ENCODE data around the gene SLF2.
"Not testable (repeated sequence)": the region's sequence is repeated elsewhere in the genome, so short reads cannot be mapped to it uniquely, and the experiment has no call there.

SLF2 gene

DNA sequence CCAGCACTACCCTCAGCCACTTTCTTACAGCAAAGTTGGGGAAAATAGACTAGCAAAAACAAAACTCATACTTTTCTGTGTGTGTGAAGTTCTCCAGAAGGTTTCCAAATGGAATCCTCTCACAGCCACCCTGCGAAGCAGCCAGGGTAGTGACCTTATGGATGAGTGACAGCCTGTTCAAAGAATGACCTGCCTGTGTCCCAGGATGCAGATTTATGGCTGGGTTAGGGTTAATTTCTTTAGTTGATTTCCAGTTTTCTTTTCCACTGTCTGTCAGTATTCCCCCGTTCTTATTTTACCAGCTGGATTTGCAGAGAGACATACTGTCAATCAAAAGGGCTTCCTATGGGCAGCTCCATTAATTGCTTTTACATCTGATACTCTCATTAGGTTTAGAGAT lies 54.1 kb downstream of the SLF2 start:
- no peak for DNase-seq

DNA sequence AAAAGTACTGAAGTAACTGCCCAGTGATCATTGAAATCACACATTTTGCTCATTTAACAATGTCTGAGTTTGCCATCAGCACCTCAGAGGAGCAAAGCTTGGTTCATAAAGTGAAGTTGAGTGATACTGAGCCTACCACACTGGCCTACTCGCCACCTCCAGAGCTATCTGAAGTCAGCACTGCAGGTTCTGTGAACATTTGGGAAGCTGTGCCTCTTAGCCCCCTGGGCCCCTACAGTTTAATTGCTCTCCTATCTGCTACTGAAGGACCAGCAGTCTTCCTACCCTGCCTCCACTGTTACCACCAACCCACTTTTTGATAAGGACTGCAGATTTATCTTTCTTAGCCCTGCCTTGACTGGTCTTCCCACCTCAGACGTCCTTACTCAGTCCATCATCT lies 54.6 kb downstream of the SLF2 start:
- DNase-seq, result no peak

DNA sequence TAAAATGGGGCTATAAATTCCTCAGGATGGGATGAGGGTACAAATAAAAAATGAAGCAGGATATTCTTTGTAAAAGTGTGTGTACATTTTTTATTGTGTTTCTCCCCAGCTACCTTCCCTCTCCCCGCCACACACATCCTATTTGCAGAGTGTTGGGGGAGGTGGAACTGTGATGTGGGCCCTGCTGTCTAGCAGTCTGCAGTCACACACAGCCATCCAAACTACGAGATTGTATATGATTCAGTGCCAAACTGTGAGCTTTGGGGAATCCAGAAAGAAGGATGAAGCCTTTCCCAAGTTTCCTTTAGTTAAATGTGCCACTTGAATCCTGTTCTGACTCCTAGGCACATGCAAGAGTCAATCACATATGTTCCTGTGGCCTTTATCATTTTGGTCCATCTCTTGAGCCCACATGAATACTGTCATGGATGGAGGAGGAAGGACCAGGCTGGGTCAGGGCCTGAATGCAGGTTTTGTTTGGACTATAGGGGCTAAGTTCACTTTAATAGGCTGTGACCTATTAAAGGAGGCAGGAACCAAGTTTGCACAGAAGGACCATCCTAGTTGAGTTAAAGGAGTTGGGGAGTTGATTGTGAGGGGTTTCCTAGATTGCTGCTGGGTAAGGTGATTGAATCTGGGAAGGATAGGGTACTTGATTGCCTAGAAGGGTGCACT lies 55.4 kb downstream of the SLF2 start:
- DNase-seq, result no peak

DNA sequence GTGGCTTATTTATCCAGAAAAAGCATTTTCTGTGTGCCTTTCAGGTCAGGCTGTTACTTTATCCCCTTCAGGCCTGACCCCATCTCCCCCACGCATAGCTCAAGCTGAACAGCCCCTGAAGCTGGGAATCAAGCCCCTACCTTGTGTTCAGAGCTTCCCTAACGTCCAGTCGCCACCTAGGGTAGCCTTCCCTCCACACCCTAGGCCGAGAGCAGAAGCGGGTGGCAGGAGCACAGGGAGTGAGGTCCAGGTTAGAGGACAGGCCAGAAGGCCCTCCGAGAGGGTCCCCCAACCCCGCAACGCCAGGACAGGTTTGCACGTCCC lies 56.1 kb downstream of the SLF2 start:
- DNase-seq, result no peak

DNA sequence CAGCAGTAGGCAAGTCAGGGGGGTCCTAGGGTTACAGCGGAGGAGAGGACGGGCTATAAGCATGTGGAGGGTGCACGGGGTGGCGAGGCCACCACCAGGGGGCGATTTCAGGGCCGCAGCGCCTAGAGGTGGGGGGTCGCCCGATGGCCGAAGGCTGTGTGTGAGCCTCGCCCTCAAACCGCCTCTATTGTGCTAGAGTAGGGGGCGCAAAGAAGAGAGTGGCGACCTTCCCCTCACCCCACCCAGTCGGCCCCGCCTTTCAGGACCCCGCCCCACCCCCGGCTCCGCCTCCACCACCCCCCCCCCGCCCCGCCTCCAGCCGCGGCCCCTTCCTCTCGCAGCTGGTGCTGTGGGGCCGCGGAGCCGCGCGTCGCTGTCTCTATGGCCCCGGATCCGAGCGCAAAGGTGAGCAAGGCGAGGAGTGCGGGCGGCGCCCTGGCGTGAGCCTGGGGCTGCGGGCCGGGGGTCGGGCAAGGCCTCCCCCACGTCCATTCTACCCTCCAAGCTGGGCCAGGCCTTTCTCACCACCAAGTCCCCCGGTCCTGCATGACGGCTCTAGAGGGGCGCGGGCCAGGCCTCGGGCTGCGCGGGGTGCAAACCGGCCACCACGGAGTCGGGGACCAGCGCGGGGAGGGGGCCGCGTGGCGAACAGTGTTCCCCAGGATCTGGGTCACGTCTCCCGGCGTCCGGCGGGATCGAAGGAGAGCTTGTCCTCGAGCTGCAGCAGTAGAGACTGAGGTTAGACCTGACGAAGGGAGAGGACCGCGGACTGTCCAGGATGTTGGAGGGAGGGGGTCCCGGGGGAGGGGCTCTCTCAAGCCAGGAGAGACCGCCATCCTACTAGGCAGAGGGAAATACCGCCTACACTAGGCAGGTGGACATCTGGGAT lies 56.7 kb downstream of the SLF2 start, which contains the start of gene SEMA4G:
Gene SEMA4G (plus strand): TSS at position 318 of the 889 bp plus-strand sequence. CDS start 3,409 bp downstream, outside the sequence.
- peak; percentile 34 for DNase-seq

DNA sequence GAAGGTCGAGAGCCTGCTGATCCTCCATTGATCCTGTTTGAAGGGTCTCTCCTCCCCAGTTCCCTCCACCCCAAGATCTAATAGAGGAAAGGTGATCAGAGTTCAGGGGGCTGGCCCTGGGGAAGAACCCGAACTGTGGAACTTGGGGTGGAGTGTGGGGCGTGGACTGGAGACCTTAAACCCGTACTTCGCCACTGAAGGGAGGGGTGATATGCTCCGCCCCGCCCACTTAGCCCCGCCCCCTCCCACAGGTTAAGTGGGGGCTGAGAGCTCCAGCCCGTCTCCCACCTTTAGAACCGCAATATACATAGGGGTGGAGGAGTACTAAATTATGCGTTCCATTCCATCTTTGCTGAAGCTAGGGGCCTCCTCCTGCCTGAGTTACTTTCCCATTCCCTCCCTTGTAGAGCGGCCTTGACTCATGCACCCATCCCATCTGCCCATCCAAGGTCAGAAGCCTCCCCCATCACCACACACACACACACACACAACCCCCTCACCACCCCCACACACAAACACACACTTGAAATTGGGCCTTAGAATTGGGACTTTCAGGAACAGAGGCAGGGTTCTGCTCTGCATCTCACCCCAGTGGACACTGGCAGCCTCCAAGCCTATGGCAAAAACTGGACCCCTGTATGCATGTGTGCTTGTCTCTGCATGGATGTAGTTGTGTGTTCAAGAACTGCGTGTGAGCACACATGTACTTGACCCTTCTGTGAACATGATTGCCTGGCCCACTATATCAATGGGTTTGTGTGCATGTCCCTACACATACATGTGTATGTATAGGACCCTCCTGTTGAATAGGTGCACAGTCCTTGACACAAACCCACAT lies 57.5 kb downstream of the SLF2 start:
- peak; percentile 34 for DNase-seq

DNA sequence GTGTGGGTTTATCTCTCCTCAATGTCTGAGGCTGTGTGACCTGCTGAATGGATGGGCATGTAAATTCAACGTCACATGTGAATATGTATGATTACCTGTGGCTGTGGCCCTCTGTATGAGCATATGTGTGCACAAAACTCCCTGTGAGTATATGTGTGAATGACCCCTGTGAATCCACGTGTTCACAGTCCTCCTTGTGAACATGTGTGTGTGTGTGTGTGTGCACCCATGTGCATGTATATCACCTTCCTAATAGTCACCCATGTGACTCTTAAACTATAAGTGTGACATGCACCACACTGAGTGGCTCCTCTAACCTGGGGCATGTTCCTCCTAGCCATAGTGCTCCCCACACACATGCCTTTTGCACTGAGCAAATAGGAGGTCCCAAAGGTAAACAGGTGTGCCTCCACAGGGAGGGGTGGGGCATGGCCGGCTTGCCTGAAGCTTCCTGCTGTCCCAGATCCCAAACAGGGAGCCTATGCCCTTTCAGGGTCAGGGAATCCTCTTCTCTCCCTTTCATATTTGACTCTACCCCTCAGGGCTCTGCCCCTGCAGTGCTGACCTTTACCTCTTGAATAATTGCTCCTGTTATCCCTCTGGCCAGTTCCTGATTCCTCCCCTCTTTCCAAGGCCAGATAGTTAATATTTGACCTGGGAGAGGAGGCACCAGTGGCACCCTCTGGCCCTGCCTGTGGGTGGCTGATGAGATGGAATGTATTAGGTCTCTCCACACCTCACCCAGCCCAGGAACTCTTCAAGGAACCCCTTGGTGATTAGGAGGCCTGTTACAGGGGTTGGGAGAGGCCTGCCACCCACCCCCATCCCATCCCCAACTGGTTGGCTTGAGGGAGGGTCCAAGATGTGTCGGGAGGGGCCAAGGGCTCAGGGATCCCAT lies 58.4 kb downstream of the SLF2 start:
- no peak for DNase-seq

DNA sequence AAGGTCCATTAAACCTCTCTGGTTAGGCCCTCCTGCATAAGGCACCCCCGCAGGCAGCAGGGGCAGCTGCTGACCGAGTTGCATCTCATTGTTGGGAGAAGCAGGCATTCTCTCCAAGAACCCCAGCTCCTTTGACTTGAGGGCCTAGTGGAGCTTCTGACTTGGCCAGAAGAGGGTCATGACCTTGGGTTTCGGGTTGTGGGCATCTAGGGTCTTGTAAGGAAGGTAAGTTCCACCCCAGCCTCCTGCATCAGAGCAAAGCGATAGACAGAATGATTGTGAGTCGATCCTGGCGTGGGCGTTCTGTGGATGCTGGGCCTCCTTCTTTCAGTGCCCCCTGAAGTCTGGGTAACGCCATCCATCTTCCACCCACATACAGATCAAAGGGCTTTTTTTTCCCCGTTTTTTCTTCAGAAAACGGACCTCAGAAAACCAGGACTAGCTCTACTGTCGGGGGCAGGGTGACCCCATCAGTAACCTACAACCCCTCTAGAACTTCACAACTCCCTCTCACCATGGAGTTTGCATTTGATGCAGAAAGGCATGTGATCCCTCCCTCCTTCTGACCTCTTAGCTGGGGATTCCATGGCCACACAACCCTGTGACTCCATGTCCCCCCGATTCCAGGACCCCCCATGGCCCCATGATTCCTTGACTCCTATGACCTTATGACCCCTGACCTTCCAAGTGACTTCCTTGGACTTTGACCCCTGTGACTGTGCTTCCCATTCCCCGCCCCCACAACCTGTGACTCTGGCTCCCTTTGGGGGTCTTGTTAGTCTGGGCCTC lies 59.5 kb downstream of the SLF2 start:
- no peak for DNase-seq

DNA sequence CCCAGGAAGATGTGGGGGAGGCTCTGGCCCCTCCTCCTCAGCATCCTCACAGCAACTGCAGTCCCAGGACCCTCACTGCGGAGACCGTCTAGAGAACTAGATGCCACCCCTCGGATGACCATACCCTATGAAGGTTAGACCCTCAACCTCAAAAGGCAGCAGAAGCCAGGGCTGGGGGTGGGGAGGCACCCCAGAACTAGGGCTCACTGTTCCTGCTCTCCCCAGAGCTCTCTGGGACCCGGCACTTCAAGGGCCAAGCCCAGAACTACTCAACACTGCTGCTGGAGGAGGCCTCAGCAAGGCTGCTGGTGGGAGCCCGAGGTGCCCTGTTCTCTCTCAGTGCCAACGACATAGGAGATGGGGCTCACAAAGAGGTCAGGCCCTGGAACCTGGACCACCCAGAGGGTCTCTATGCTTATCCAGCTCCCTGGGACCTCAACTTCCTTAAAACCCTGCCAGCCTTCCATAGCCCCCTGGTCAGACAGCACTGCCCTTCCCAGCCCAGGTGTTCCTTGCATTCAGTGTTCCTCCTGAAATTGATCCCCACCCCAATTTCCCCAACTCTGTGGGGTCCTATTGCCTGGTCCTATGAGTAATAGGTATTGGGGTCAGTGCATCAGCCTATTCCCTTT lies 60.3 kb downstream of the SLF2 start:
- no peak for DNase-seq

DNA sequence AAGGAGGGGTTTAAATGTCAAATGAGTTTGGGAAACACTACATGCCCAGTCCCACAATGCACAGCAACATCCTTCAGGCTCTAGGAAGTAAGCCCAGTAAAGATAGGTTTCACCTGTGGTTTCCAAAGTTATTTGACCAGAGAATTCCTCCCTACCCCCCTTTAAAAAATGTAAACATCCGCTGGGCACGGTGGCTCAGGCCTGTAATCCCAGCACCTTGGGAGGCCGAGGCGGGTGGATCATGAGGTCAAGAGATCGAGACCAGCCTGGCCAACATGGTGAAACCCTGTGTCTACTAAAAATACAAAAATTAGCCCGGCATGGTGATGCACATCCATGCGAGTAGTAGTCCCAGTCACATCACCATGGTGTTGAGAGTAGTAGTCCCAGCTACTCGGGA lies 62.6 kb downstream of the SLF2 start:
- DNase-seq, result not testable (repeated sequence)

DNA sequence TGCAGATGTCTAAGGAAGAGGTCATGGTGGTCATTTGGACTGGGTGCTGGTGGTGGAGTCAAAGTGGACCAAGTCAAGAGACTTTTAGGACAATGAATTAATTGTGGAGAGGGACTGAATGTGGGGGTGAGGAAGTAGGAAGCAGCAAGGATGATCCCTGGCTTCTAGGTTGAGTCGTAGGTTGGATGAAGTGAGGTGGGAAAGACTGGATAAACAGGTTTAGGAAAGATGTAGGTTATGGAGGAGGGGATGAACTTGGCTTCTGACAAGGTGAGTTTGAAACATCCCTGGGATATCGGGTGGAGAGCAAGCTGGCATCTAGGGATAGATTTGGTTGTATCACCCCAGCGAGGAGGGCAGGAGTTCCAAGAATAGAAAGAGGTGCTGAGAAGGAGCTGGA lies 64.1 kb downstream of the SLF2 start:
- DNase-seq, result no peak

DNA sequence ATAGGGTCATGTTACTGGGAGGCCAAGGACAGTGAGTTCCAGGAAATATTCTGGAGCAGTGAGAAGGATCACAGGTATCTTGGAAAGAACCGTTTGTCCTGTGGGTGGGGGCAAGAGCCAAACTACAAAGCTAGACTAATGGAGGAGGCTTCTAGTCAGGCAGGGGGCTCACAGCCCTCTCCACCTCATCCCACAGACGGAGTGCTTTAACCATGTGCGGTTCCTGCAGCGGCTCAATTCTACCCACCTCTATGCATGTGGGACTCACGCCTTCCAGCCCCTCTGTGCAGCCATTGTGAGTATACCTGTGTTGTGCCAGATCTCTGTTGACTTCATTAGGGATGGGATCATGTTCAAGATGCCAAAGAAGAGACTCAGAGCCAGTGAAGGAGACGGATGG lies 64.7 kb downstream of the SLF2 start:
- DNase-seq, result no peak

DNA sequence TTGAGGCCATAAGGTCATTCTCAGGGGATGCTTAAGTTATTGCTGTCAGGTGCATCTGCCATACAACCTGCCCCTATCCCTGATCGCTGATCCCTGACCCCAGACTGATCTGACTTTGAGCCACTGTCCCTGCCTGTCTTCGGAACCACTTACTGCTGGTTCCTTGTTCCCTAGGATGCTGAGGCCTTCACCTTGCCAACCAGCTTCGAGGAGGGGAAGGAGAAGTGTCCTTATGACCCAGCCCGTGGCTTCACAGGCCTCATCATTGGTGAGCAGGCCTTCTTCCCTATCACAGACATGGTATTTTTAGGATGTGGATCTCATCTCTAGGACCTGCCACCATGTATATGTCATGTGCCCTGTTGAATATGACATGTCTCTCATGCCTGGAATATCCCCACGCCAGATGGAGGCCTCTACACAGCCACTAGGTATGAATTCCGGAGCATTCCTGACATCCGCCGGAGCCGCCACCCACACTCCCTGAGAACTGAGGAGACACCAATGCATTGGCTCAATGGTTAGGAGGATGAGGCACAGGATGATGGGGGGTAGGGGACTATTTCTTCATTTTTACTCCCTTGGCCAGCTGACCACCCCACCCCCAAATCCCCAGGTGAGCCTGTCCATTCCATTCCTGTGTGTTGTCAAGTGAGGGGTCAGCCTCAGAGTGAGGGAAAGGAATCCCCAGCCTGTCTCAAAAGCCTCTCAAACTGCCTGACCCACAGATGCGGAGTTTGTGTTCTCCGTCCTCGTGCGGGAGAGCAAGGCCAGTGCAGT lies 65.5 kb downstream of the SLF2 start:
- no peak for DNase-seq

DNA sequence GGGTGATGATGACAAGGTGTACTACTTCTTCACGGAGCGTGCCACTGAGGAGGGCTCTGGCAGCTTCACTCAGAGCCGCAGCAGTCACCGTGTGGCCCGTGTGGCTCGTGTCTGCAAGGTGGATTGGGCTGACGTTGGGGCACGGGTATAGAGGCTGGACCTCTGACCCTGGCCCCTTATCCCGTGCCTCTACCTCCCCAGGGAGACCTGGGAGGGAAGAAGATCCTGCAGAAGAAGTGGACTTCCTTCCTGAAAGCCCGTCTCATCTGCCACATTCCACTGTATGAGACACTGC lies 66.1 kb downstream of the SLF2 start:
- DNase-seq, result no peak

DNA sequence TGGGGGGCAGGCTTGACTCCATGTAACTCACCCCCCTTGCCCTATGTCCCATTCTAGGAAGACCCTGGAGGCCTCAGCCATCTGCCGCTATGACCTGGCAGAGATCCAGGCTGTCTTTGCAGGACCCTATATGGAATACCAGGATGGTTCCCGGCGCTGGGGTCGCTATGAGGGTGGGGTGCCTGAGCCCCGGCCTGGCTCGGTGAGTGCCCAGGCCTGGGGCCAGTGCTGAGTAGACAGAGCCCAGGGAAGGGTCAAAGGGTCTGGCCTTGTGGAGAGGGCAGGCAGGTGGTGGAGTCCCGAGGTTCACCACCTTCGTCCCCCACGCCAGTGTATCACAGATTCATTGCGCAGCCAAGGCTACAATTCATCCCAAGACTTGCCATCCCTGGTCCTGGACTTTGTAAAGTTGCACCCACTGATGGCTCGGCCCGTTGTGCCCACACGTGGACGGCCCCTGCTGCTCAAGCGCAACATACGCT lies 67.1 kb downstream of the SLF2 start:
- no peak for DNase-seq

DNA sequence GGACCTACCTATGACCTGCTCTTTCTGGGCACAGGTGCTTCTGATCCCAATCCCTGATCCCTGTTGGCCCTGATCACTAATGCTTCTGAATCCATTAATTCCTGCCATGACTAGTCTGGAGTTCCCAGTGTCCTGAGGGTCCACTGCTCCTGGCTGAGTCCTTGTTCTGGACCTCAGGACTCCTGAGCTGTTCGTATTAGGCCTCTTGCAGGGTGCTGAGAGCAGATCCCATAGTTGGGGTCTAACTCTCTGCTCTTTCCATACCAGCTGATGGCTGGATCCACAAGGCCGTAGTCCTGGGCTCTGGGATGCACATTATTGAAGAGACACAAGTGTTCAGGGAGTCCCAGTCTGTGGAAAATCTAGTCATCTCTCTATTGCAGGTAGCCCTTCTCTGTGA lies 67.5 kb downstream of the SLF2 start:
- no peak for DNase-seq

DNA sequence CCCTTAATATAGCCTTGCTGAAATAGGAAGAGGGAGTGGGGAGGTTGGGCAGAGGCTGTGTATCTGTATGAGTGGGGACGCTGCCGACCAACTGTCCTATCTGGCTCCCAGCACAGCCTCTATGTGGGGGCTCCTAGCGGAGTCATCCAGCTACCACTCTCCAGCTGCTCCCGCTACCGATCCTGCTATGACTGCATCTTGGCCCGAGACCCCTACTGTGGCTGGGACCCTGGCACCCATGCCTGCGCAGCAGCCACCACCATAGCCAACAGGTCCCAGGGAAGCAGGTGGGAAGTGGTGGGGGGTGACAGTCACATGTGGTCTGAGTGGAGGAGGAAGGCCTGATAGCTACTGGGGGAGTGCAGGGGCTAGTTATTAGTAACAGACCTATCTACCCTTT lies 67.9 kb downstream of the SLF2 start:
- DNase-seq, result no peak

DNA sequence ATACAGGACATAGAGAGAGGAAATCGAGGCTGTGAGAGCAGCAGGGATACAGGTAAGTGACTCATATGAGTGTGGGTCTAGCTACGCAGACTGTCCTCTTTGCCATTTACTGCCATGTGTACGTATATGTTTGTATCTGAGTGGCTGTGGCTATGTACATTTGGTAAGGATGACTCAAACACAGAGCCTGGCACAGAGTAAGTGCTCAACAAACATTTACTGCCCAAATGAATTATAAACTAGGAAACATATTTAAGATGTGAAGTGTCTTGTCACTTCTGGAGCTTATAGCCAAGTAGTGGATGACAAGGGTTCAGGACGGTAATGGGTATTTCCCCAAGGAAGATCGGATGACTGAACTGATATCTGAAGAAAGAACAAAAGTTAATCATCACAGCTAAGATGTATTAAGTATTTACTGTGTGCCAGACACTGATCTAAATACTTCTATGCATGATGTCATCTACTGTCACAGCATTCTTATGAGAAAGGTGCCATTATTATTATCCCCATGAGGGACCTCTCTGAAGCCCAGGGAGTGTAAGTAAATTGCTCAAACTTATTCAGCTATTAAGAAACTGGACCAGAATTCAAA lies 68.5 kb downstream of the SLF2 start:
- DNase-seq, result no peak

DNA sequence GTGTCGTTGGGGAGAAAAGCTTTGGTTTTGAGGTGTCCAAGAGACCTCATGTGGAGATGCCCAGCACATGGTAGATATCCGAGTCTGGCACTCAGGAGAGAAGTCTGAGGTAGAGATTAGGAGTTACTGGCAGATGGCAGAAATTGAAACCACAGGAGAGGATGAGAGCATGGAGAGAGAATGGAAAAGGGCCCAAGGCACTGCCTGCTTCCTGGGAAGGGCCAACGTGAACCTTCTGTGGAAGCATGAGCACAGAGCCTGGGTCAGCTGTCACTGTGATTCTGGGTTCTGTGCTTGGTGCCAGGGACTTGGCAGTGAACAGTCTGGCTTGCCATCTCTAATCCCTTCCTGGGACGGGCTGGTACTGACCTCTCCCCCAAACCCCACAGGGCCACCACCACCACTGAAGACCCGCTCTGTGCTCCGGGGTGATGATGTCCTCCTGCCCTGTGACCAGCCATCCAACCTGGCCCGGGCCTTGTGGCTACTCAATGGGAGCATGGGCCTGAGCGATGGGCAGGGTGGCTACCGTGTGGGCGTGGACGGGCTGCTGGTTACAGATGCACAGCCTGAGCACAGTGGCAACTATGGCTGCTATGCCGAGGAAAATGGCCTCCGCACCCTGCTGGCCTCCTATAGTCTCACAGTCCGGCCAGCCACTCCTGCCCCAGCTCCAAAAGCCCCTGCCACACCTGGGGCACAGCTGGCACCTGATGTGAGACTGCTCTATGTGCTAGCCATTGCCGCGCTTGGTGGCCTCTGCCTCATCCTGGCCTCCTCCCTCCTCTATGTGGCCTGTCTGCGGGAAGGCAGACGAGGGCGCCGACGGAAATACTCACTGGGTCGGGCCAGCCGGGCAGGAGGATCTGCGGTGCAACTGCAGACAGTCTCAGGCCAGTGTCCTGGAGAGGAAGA lies 70.4 kb downstream of the SLF2 start:
- DNase-seq, result no peak
